Karpas-422 (cell line): ENCODE results near the gene MREG. TPM values are rescaled to one million over a fixed set of nuclear protein-coding genes. Genes with fewer than 3 reads are reported as not detected.

ENCODE experiments used
- DNase-seq: peaks from one replicate; pipeline ENCODE4 v3.0.0-alpha.2; 2015
- H2AFZ ChIP-seq: fragments of 200-600 bp; sonication (generic); 2 replicates; pipeline ENCODE4 v1.6.1; 2014; ENCODE audit warnings: antibody characterized with exemption, low read length, mixed read lengths
- H3K27ac ChIP-seq: fragments of 200-600 bp; sonication (generic); 2 replicates; pipeline ENCODE4 v1.5.1; 2014; ENCODE audit warnings: mild to moderate bottlenecking, low read length, moderate library complexity
- H3K27me3 ChIP-seq: fragments of 200-600 bp; sonication (generic); 2 replicates; pipeline ENCODE4 v1.6.1; 2014; ENCODE audit warnings: low read length, mixed read lengths
- H3K36me3 ChIP-seq: fragments of 200-600 bp; sonication (generic); 2 replicates; pipeline ENCODE4 v1.6.1; 2014; ENCODE audit warnings: low read length, mixed read lengths; ENCODE audit not compliant: insufficient read depth
- H3K4me1 ChIP-seq: fragments of 200-600 bp; sonication (generic); 2 replicates; pipeline ENCODE4 v1.6.1; 2014; ENCODE audit warnings: mild to moderate bottlenecking, low read length, mixed read lengths
- H3K4me2 ChIP-seq: fragments of 200-600 bp; sonication (generic); 2 replicates; pipeline ENCODE4 v1.6.1; 2014; ENCODE audit warnings: low read length, low read depth, mild to moderate bottlenecking; ENCODE audit not compliant: poor library complexity, severe bottlenecking
- H3K4me3 ChIP-seq: fragments of 200-600 bp; sonication (generic); 2 replicates; pipeline ENCODE4 v1.5.1; 2014; ENCODE audit warnings: mild to moderate bottlenecking, antibody characterized with exemption, low read length, mixed read lengths
- H3K79me2 ChIP-seq: fragments of 200-600 bp; sonication (generic); 2 replicates; pipeline ENCODE4 v1.6.1; 2014; ENCODE audit warnings: mild to moderate bottlenecking, low read length, mixed read lengths
- H3K9ac ChIP-seq: fragments of 200-600 bp; sonication (generic); 2 replicates; pipeline ENCODE4 v1.6.0; 2014; ENCODE audit warnings: low read length
- H3K9me2 ChIP-seq: fragments of 200-600 bp; sonication (generic), shearing (Covaris generic); replicated peaks from 2 replicates; pipeline ENCODE4 v1.6.0; 2014; ENCODE audit warnings: mild to moderate bottlenecking, low read length, moderate library complexity; ENCODE audit not compliant: insufficient read depth
- H3K9me3 ChIP-seq: fragments of 300-700, 200-600 bp; sonication (generic); 2 replicates; pipeline ENCODE4 v1.6.1; 2014; ENCODE audit warnings: low read length, mixed read lengths
- H4K20me1 ChIP-seq: fragments of 200-600 bp; sonication (generic); 2 replicates; pipeline ENCODE4 v1.6.1; 2014; ENCODE audit warnings: mild to moderate bottlenecking, antibody characterized with exemption, low read length, low read depth; ENCODE audit not compliant: insufficient read depth
- total RNA-seq: library from RNA; depleted of rRNA; stranded (reverse); fragments of >200 nt; shearing (Covaris generic); gene quantifications from 2 replicates; pipeline ENCODE4 v1.2.3, GENCODE V29; 2014; ENCODE audit warnings: low replicate concordance

The MREG gene
- total RNA-seq, 1 experiment from 2014 or later = 0.15 TPM

GRCh38 chr2:216030216-216030615, 16.9 kb upstream of the MREG start:
- H3K4me3 ChIP-seq = no peak overlapping the region
- H3K27me3 ChIP-seq = no peaks in the 10 kb centered on the region
- no peak overlapping the region for H3K9ac ChIP-seq
- no peaks in the 10 kb centered on the region for H3K36me3 ChIP-seq
- no peaks in the 10 kb centered on the region for H4K20me1 ChIP-seq
- H3K4me2 ChIP-seq = no peak overlapping the region
- H3K27ac ChIP-seq = no peak overlapping the region
- H2AFZ ChIP-seq = no peak overlapping the region
- H3K79me2 ChIP-seq = no peaks in the 10 kb centered on the region
- H3K9me3 ChIP-seq = no peaks in the 10 kb centered on the region
- DNase-seq = no peak
- H3K4me1 ChIP-seq = peaks cover 3% of the 10 kb centered on the region; the same call in 1 of the 2 replicates
- H3K9me2 ChIP-seq = no peaks in the 10 kb centered on the region

- no peaks in the 10 kb centered on the region for H3K9me2 ChIP-seq
- H2AFZ ChIP-seq = no peak overlapping the region
- no peak overlapping the region for H3K4me3 ChIP-seq
- H4K20me1 ChIP-seq = no peaks in the 10 kb centered on the region
- no peaks in the 10 kb centered on the region for H3K9me3 ChIP-seq
- no peak overlapping the region for H3K27ac ChIP-seq
- H3K36me3 ChIP-seq = no peaks in the 10 kb centered on the region
- DNase-seq = no peak
- H3K79me2 ChIP-seq = no peaks in the 10 kb centered on the region
- no peaks in the 10 kb centered on the region for H3K27me3 ChIP-seq
- H3K4me2 ChIP-seq = no peak overlapping the region
- peaks cover 3% of the 10 kb centered on the region; the same call in 1 of the 2 replicates for H3K4me1 ChIP-seq
- no peak overlapping the region for H3K9ac ChIP-seq
These were observed 16.2 kb upstream of the MREG start for GRCh38 chr2:216029416-216030129.

GRCh38 chr2:216024779-216025336, 11.5 kb upstream of the MREG start:
- H3K4me2 ChIP-seq = no peak overlapping the region
- no peaks in the 10 kb centered on the region for H3K4me1 ChIP-seq
- no peak overlapping the region for H3K4me3 ChIP-seq
- no peak overlapping the region for H3K27ac ChIP-seq
- no peaks in the 10 kb centered on the region for H3K27me3 ChIP-seq
- H3K9me2 ChIP-seq = no peaks in the 10 kb centered on the region
- H3K79me2 ChIP-seq = no peaks in the 10 kb centered on the region
- no peaks in the 10 kb centered on the region for H3K9me3 ChIP-seq
- no peak for DNase-seq
- no peaks in the 10 kb centered on the region for H3K36me3 ChIP-seq
- no peak overlapping the region for H3K9ac ChIP-seq
- H2AFZ ChIP-seq = no peak overlapping the region
- no peaks in the 10 kb centered on the region for H4K20me1 ChIP-seq

- Histone ChIP-seq H3K4me2 (no peak overlapping the region), H3K27ac (no peak overlapping the region), H3K27me3 (no peaks in the 10 kb centered on the region), H3K4me3 (no peak overlapping the region), H3K9ac (no peak overlapping the region), H4K20me1 (no peaks in the 10 kb centered on the region), H3K9me3 (no peaks in the 10 kb centered on the region), H3K36me3 (no peaks in the 10 kb centered on the region), H3K9me2 (no peaks in the 10 kb centered on the region; the same call in 1 of the 2 replicates), H3K4me1 (no peaks in the 10 kb centered on the region), H3K79me2 (no peaks in the 10 kb centered on the region), H2AFZ (no peak overlapping the region)
- peak; percentile 72 for DNase-seq
These were observed 9.8 kb upstream of the MREG start for GRCh38 chr2:216023055-216023648.

GRCh38 chr2:216021768-216022565, 8.6 kb upstream of the MREG start:
- Histone ChIP-seq H3K27me3 (no peaks in the 10 kb centered on the region), H3K9me2 (no peaks in the 10 kb centered on the region; the same call in 1 of the 2 replicates), H4K20me1 (no peaks in the 10 kb centered on the region), H3K79me2 (no peaks in the 10 kb centered on the region), H2AFZ (no peak overlapping the region), H3K4me2 (no peak overlapping the region), H3K4me1 (no peaks in the 10 kb centered on the region), H3K27ac (no peak overlapping the region), H3K9ac (no peak overlapping the region), H3K4me3 (no peak overlapping the region), H3K9me3 (no peaks in the 10 kb centered on the region), H3K36me3 (no peaks in the 10 kb centered on the region)
- DNase-seq = no peak

- H3K4me3 ChIP-seq = no peak overlapping the region
- no peaks in the 10 kb centered on the region for H3K79me2 ChIP-seq
- H3K9me2 ChIP-seq = no peaks in the 10 kb centered on the region; the same call in 1 of the 2 replicates
- no peaks in the 10 kb centered on the region for H4K20me1 ChIP-seq
- H3K4me2 ChIP-seq = no peak overlapping the region
- no peaks in the 10 kb centered on the region for H3K4me1 ChIP-seq
- DNase-seq = no peak
- H3K27ac ChIP-seq = no peak overlapping the region
- H2AFZ ChIP-seq = no peak overlapping the region
- no peaks in the 10 kb centered on the region for H3K27me3 ChIP-seq
- H3K9me3 ChIP-seq = no peaks in the 10 kb centered on the region
- H3K36me3 ChIP-seq = no peaks in the 10 kb centered on the region
- H3K9ac ChIP-seq = no peak overlapping the region
These were observed 5.4 kb upstream of the MREG start for GRCh38 chr2:216018709-216019108.

- no peak overlapping the region for H3K9ac ChIP-seq
- no peaks in the 10 kb centered on the region; the same call in 1 of the 2 replicates for H3K9me2 ChIP-seq
- H3K36me3 ChIP-seq = no peaks in the 10 kb centered on the region
- H3K79me2 ChIP-seq = no peaks in the 10 kb centered on the region
- H3K4me2 ChIP-seq = no peak overlapping the region
- H3K27ac ChIP-seq = no peak overlapping the region
- no peak for DNase-seq
- no peak overlapping the region for H3K4me3 ChIP-seq
- H2AFZ ChIP-seq = no peak overlapping the region
- H3K27me3 ChIP-seq = no peaks in the 10 kb centered on the region
- no peaks in the 10 kb centered on the region for H3K9me3 ChIP-seq
- peaks cover 4% of the 10 kb centered on the region for H3K4me1 ChIP-seq
- H4K20me1 ChIP-seq = no peaks in the 10 kb centered on the region
These were observed 4.0 kb upstream of the MREG start for GRCh38 chr2:216017365-216017764.

GRCh38 chr2:216016581-216016980, 3.2 kb upstream of the MREG start:
- no peak overlapping the region for H3K9ac ChIP-seq
- no peak overlapping the region for H3K4me2 ChIP-seq
- no peaks in the 10 kb centered on the region for H3K79me2 ChIP-seq
- no peaks in the 10 kb centered on the region for H4K20me1 ChIP-seq
- no peak overlapping the region for H3K27ac ChIP-seq
- DNase-seq = no peak
- no peak overlapping the region for H3K4me3 ChIP-seq
- peaks cover 4% of the 10 kb centered on the region for H3K4me1 ChIP-seq
- no peak overlapping the region for H2AFZ ChIP-seq
- no peaks in the 10 kb centered on the region for H3K27me3 ChIP-seq
- H3K36me3 ChIP-seq = no peaks in the 10 kb centered on the region
- H3K9me2 ChIP-seq = no peaks in the 10 kb centered on the region; the same call in 1 of the 2 replicates
- H3K9me3 ChIP-seq = no peaks in the 10 kb centered on the region
